ENCODE data around the gene NTRK2. TPM values are rescaled to one million over a fixed set of nuclear protein-coding genes. Genes with fewer than 3 reads are reported as not detected.

The NTRK2 gene
- total RNA-seq, 1 experiment from 2014 or later = not detected

DNA sequence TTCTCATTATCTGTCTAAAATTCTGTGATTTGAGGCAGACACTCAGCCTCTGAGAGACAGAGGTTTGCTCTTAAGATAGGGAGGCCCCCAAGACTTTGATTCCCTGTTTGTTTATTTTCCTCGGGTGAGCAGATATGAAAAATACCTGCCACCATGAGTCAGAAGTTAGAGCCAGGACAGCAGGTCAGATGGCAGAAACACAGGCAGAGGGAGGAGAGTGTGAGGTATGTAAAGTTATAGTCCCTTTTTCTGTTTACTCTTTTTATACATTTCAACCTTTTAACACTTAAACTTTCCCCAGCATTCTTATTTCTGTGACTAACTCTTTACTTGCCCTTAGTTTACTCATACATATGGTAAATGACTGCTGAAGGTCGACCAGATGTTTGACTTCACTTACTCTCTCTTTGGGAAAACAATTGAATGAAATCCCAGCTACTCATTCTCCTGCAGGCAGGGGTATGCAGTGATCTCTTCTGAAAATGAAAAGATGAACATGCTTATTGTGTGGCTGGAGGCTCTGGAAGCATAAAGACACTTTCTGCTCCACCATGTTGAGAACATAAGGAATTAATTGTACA lies 383.8 kb downstream of the NTRK2 start:
- Histone ChIP-seq H3K79me2 (ENCODE audit: insufficient read depth, low read length) (no peaks in the 10 kb centered on the region), H3K4me2 (ENCODE audit: low read length) (no peak overlapping the region), H3K9me2 (ENCODE audit: insufficient read depth) (no peaks in the 10 kb centered on the region), H3K4me3 (replicated peaks in 1 of 2; ENCODE audit: low read depth in 1 of 2, low read length in 2 of 2) (no peak overlapping the region), H3K4me1 (ENCODE audit: control insufficient read depth in 1 of 2, insufficient read depth in 2 of 2, low read length in 2 of 2) (no peaks in the 10 kb centered on the region), H3K27me3 (ENCODE audit: insufficient read depth, low read length) (peaks cover 20% of the 10 kb centered on the region), H3K9ac (ENCODE audit: low read length) (no peak overlapping the region), H4K20me1 (ENCODE audit: insufficient read depth) (no peaks in the 10 kb centered on the region), H2AFZ (ENCODE audit: low read depth, low read length, poor library complexity, severe bottlenecking) (no peak overlapping the region), H3K9me3 (ENCODE audit: control insufficient read depth in 1 of 2, insufficient read depth in 1 of 2, low read depth in 1 of 2, low read length in 2 of 2) (no peaks in the 10 kb centered on the region), H3K36me3 (ENCODE audit: control insufficient read depth in 1 of 2, insufficient read depth in 2 of 2, low read length in 2 of 2) (no peaks in the 10 kb centered on the region), H3K27ac (ENCODE audit: low read depth, low read length) (no peak overlapping the region)
- no TSS peak for BruUV-seq (replicated peaks)
- TF ChIP-seq SIN3A (IDR thresholded peaks at IDR 0.05; ENCODE audit: low read depth) (no peak), CBX3 (IDR thresholded peaks at IDR 0.05; ENCODE audit: low read depth) (no peak), ZFX (IDR thresholded peaks at IDR 0.05) (no peak), EZH2 (IDR thresholded peaks at IDR 0.05) (no peak), FOSL1 (IDR thresholded peaks at IDR 0.05; ENCODE audit: low read depth) (no peak), EGR1 (IDR thresholded peaks at IDR 0.05; ENCODE audit: low read depth) (no peak), TCF7L2 (IDR thresholded peaks at IDR 0.05; ENCODE audit: borderline replicate concordance, extremely low read depth, insufficient read depth, insufficient read length) (no peak), SRF (IDR thresholded peaks at IDR 0.05; ENCODE audit: low read depth) (no peak), EZH2phosphoT487 (IDR thresholded peaks at IDR 0.05; ENCODE audit: borderline replicate concordance) (no peak), CEBPB (IDR thresholded peaks at IDR 0.05; ENCODE audit: low read depth) (no peak), YY1 (IDR thresholded peaks at IDR 0.05; ENCODE audit: extremely low read depth, insufficient replicate concordance, low read depth, low read length) (no peak), SP1 (IDR thresholded peaks at IDR 0.05; ENCODE audit: low read depth) (no peak), POLR2AphosphoS5 (IDR thresholded peaks at IDR 0.05; ENCODE audit: low read depth, low read length) (no peak)
- TF ChIP-seq, protein P1, sequence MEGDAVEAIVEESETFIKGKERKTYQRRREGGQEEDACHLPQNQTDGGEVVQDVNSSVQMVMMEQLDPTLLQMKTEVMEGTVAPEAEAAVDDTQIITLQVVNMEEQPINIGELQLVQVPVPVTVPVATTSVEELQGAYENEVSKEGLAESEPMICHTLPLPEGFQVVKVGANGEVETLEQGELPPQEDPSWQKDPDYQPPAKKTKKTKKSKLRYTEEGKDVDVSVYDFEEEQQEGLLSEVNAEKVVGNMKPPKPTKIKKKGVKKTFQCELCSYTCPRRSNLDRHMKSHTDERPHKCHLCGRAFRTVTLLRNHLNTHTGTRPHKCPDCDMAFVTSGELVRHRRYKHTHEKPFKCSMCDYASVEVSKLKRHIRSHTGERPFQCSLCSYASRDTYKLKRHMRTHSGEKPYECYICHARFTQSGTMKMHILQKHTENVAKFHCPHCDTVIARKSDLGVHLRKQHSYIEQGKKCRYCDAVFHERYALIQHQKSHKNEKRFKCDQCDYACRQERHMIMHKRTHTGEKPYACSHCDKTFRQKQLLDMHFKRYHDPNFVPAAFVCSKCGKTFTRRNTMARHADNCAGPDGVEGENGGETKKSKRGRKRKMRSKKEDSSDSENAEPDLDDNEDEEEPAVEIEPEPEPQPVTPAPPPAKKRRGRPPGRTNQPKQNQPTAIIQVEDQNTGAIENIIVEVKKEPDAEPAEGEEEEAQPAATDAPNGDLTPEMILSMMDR (IDR thresholded peaks at IDR 0.05 in 2 of 3, conservative IDR thresholded peaks at IDR 0.05 in 1 of 3; ENCODE audit: borderline replicate concordance in 1 of 3, insufficient read depth in 1 of 3, low read depth in 2 of 3, low read length in 2 of 3) = no peak
- TF ChIP-seq, protein P2, sequence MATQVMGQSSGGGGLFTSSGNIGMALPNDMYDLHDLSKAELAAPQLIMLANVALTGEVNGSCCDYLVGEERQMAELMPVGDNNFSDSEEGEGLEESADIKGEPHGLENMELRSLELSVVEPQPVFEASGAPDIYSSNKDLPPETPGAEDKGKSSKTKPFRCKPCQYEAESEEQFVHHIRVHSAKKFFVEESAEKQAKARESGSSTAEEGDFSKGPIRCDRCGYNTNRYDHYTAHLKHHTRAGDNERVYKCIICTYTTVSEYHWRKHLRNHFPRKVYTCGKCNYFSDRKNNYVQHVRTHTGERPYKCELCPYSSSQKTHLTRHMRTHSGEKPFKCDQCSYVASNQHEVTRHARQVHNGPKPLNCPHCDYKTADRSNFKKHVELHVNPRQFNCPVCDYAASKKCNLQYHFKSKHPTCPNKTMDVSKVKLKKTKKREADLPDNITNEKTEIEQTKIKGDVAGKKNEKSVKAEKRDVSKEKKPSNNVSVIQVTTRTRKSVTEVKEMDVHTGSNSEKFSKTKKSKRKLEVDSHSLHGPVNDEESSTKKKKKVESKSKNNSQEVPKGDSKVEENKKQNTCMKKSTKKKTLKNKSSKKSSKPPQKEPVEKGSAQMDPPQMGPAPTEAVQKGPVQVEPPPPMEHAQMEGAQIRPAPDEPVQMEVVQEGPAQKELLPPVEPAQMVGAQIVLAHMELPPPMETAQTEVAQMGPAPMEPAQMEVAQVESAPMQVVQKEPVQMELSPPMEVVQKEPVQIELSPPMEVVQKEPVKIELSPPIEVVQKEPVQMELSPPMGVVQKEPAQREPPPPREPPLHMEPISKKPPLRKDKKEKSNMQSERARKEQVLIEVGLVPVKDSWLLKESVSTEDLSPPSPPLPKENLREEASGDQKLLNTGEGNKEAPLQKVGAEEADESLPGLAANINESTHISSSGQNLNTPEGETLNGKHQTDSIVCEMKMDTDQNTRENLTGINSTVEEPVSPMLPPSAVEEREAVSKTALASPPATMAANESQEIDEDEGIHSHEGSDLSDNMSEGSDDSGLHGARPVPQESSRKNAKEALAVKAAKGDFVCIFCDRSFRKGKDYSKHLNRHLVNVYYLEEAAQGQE (IDR thresholded peaks at IDR 0.05; ENCODE audit: low read depth) = no peak
- TF ChIP-seq, protein P3, sequence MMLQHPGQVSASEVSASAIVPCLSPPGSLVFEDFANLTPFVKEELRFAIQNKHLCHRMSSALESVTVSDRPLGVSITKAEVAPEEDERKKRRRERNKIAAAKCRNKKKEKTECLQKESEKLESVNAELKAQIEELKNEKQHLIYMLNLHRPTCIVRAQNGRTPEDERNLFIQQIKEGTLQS (IDR thresholded peaks at IDR 0.05) = no peak
- TF ChIP-seq, protein P4, sequence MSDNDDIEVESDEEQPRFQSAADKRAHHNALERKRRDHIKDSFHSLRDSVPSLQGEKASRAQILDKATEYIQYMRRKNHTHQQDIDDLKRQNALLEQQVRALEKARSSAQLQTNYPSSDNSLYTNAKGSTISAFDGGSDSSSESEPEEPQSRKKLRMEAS (IDR thresholded peaks at IDR 0.05) = no peak
- ChIA-PET CTCF (no interaction called here), POLR2A (no interaction called here), RAD21 (ENCODE audit: low non-redundant PET in 1 of 2, low total read pairs in 2 of 2, uncharacterized antibody in 2 of 2, unreplicated experiment in 2 of 2) (no interaction called here)
- intact Hi-C loops (cut with micrococcal nuclease) = no loop called here
- DNase-seq (ENCODE audit: low read depth, low spot score) (no peak), ATAC-seq (no peak)

Data from HCT116 (cell line).